HCT116 (cell line): ENCODE measurements around the gene CAMSAP1.

ENCODE experiments used
- MAX ChIP-seq: IDR thresholded peaks from 2 replicates; pipeline ENCODE4 v1.6.1; 2012
- TF ChIP-seq, protein P1 (sequence below), 3 experiments: fragments of 200-600 bp in 1 of 3; sonication (generic) in 1 of 3; IDR thresholded peaks in 2 of 3; conservative IDR thresholded peaks in 1 of 3; 2 replicates each; pipeline ENCODE4 v1.5.1; 2012 to 2017; ENCODE audit warnings: low read depth in 2 of 3, low read length in 2 of 3, antibody characterized with exemption in 1 of 3, borderline replicate concordance in 1 of 3, control low read depth in 1 of 3, mild to moderate bottlenecking in 1 of 3, mixed read lengths in 1 of 3, mixed run types in 1 of 3, moderate library complexity in 1 of 3; ENCODE audit not compliant: insufficient read depth in 1 of 3

GRCh38 chr9:135825435-135826187, 81.7 kb downstream of the CAMSAP1 start:
- no peak for TF ChIP-seq MAX
- TF ChIP-seq, protein P1, sequence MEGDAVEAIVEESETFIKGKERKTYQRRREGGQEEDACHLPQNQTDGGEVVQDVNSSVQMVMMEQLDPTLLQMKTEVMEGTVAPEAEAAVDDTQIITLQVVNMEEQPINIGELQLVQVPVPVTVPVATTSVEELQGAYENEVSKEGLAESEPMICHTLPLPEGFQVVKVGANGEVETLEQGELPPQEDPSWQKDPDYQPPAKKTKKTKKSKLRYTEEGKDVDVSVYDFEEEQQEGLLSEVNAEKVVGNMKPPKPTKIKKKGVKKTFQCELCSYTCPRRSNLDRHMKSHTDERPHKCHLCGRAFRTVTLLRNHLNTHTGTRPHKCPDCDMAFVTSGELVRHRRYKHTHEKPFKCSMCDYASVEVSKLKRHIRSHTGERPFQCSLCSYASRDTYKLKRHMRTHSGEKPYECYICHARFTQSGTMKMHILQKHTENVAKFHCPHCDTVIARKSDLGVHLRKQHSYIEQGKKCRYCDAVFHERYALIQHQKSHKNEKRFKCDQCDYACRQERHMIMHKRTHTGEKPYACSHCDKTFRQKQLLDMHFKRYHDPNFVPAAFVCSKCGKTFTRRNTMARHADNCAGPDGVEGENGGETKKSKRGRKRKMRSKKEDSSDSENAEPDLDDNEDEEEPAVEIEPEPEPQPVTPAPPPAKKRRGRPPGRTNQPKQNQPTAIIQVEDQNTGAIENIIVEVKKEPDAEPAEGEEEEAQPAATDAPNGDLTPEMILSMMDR (IDR thresholded peaks at IDR 0.05 in 2 of 3, conservative IDR thresholded peaks at IDR 0.05 in 1 of 3; ENCODE audit: borderline replicate concordance in 1 of 3, insufficient read depth in 1 of 3, low read depth in 2 of 3, low read length in 2 of 3) = no peak
